ENCODE measurements around the gene NAALADL2. TPM values are rescaled to one million over a fixed set of nuclear protein-coding genes. Genes with fewer than 3 reads are reported as not detected.
A peak's percentile ranks its signal among the peaks of the same experiment; 100 is the strongest.

Gene NAALADL2
- total RNA-seq, 1 donor from 2014 or later, result 0.20 TPM

- DNase-seq (ENCODE audit: low read depth in 2 of 2), result peak in 1 of 2 donors; percentile 1
Measured at GRCh38 chr3:175304404-175304803, 445.3 kb downstream of the NAALADL2 start.

GRCh38 chr3:175307642-175308041 is 448.5 kb downstream of the NAALADL2 start:
- DNase-seq (ENCODE audit: low read depth in 2 of 2), result no peak

- no peak for DNase-seq (ENCODE audit: low read depth in 2 of 2)
Measured at GRCh38 chr3:175308097-175308496, 449.0 kb downstream of the NAALADL2 start.

DNA sequence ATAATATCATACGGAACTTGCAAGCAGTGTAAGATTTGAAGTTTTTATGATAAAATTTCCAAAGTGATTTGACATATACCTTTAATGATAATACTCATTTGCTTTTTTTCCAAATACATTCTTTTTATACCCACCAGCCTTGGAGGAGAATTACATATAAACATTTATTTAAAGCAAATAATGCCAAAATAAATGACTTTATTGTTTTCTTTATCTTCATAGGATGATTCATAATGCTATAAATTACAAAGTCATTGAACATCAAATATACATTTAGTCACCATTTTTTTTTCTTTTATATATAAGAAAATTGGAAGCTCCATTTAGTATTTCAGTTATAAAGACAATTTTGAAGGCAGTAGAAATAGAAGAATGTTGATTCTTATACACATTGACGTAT is 450.9 kb downstream of the NAALADL2 start:
- DNase-seq (ENCODE audit: low read depth in 2 of 2), result no peak

DNA sequence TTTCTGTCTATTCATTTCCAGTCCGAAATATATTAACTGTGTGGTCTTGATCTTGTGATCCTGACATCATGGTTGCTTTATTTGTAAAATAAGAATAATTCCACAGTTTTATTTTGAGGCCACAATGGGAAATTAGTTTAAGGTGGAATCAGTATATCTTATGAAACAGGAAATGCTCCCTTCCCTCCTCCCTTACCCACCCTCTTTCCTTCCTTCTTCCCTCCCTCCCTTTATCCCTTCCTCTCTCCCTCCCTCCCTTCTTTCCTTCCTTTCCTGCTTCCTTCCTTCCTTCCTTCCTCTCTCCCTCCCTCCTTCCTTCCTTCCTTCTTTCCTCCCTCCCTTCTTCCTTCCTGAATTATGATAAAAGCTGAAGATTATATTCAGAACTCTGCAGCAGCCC is 452.3 kb downstream of the NAALADL2 start:
- DNase-seq (ENCODE audit: low read depth in 2 of 2), result no peak

- DNase-seq (ENCODE audit: low read depth in 2 of 2), result no peak
Measured at GRCh38 chr3:175311946-175312345, 452.8 kb downstream of the NAALADL2 start.

DNA sequence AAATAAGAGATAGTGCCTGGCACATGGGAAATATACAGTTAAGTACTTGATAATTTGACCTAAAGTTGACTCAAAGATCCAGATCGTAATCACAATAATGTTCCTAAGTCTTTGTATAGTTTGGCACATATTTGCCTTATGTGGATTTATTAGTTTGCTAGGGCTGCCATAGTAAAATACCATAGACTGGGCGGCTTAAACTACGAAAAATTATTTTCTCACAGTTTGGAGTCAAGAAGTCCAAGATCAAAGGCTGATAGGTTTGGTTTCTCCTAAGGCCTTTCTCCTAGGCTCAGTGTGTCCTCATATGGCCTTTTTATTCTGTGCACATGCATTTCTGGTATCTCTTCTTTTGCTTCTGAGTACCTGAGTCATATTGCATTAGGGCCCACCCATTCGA is 453.7 kb downstream of the NAALADL2 start:
- DNase-seq (ENCODE audit: low read depth in 2 of 2), result no peak

GRCh38 chr3:175316799-175317198 is 457.7 kb downstream of the NAALADL2 start:
- no peak for DNase-seq (ENCODE audit: low read depth in 2 of 2)

GRCh38 chr3:175325440-175325839 is 466.3 kb downstream of the NAALADL2 start:
- DNase-seq (ENCODE audit: low read depth in 2 of 2), result no peak

GRCh38 chr3:175326041-175326440 is 466.9 kb downstream of the NAALADL2 start:
- DNase-seq (ENCODE audit: low read depth in 2 of 2), result no peak

GRCh38 chr3:175329373-175329772 is 470.2 kb downstream of the NAALADL2 start:
- DNase-seq (ENCODE audit: low read depth in 2 of 2), result no peak

DNA sequence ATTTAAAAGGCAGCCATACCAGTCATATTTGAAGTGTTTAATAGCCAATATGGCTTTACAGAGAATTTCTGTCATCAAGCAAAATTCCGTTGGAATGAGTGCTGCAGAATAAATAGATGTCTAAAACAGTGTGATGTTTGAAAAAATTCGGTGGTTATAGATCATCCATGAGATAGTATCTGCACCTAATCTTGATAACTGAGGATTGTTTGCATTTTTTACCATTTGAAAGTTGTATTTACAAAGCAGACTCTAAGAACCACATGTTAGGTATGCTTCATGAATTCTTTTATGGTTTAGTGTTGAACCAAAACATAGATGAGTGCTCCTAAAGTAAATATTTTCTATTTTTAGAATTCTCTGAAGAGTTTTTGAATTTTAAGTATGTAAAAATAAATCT is 476.1 kb downstream of the NAALADL2 start:
- no peak for DNase-seq (ENCODE audit: low read depth in 2 of 2)

- no peak for DNase-seq (ENCODE audit: low read depth in 2 of 2)
Measured at GRCh38 chr3:175336406-175337133, 477.4 kb downstream of the NAALADL2 start.

DNA sequence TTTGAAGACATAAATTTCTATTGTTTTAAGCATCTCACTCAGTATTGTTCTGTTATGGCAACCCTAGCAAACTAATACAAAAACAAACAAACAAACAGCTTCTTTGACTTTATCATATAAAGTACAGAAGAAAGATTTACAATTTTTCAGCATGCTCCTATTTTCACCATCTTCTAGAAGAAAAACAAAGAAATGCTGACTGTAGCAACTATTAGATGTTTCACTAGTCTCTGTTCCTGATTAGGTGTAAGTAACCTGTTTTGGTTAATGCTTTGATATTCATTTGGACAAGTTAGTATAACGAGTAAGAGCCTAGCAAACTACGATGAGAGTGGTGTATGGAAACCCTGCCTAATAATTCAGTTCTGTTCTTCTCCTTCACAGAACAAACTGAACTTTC is 478.5 kb downstream of the NAALADL2 start:
- DNase-seq (ENCODE audit: low read depth in 2 of 2), result no peak

GRCh38 chr3:175338775-175339535 is 479.8 kb downstream of the NAALADL2 start:
- no peak for DNase-seq (ENCODE audit: low read depth in 2 of 2)

DNA sequence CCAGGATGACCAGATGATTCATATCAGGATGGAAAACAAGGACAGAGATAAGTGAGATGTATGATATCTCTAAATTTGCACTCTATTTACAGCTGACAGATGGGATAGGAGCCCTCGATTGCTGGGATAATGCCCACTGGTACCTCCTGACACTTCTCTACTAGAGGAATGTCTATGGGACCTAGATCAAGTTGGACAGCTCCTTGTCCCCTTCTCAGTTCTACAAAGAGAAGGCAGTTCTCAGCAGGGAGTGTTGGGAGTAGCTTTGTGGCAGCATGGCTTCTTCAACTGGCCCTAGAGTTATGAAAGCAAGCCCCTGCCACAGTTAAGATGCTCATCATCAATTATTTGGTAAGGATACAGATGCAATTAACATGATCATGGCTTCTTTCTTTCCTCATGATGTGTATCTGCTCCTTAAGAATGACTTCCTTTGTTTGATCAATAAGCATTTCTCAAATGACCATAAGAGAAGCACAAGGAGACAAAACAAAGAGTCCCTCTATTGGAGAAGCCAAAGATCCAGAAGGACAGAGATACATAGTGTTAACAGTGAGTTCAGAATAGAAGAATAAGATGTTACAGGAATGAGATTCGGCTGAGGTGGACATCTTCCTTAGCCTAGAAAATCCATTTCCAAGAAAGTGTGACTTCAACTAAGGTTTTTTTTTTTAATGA is 481.3 kb downstream of the NAALADL2 start:
- no peak for DNase-seq (ENCODE audit: low read depth in 2 of 2)

- DNase-seq (ENCODE audit: low read depth in 2 of 2), result no peak
Measured at GRCh38 chr3:175342196-175342595, 483.1 kb downstream of the NAALADL2 start.

DNA sequence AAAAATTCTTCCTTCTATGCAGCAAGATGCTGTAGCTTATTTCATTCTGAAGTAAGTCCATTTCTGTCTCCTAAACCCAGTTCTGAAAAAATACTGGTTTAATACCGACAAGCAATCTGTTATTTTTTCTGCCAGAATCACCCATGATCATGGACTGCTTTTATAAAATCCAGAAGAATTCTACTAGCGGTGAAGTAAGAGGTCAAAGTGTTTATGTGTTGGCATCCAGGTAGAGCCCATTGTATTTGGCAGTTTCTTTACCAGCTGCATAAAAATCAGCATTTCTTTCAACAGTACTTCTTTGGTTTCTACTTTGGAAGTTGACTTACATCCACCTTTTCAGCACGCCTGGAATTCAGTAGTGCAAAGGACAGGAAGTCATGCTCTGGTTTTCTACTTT is 484.8 kb downstream of the NAALADL2 start:
- no peak for DNase-seq (ENCODE audit: low read depth in 2 of 2)

DNA sequence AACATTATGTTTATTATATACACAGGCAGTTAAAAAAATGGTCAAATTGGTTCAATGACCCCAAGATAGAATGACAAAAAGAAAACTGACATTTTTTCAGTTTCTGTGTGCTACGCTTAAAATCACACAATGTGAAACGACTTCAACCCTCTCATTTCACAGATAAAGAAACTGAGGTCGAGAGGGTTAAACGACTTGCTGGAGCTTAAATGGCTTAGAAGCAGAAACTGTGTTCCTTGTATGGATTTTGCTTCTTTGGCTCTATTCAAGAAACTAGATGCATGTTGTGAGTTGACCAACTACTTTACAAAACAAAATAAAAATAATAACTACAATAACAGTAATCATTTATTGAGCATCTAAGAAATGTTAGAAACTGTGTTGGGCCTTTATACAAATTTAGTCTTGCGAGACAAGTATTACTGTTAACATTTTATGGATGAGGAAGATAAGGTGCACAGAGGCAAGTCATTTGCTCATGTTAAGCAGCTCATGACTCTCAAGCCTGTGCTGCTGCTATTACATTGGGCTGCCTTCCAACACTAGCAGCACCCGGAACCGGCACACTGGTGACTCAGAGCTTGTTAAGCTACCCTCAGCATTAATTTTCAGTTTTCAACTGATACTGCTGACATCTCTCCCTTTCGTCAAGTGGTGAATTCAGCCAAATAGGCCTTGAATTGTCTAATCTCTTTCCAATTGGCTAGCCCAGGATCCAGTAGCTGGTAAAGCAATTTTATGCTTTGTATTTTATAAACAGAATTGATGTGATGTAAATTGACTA is 487.6 kb downstream of the NAALADL2 start:
- DNase-seq (ENCODE audit: low read depth in 2 of 2), result peak; percentile 82 to 84

- DNase-seq (ENCODE audit: low read depth in 2 of 2), result no peak
Measured at GRCh38 chr3:175349168-175349567, 490.0 kb downstream of the NAALADL2 start.

DNA sequence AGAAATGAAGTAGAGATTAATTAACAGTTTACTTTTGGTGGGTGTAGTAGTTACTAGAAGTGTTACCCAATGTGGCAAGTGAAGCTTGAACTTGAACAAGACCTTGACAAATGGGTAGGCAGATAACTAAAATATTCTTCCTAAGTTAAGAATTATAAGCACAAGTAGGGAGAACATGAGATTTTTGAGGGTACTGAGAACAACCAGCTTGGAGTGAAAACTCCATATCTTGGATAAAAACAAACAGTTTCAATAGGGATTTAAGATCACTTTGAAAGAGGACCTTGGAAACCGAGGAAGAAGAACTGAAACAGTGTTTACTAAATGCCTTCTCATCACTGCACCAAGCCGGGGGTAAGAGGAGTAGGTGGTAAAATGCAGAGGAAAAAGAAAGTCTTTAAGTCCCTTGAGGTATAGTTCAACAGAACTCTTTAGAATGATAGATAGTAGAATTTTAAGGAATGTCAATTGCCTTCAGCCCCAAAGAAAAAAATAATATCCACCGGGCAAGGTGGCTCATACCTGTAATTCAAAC is 496.7 kb downstream of the NAALADL2 start:
- DNase-seq (ENCODE audit: low read depth in 2 of 2), result no peak
